ENCODE data around the gene CYP3A4. TPM values are rescaled to one million over a fixed set of nuclear protein-coding genes. Genes with fewer than 3 reads are reported as not detected.

Gene CYP3A4
- total RNA-seq, 1 experiment from 2014 or later: not detected

GRCh38 chr7:99742737-99743394 is 41.1 kb downstream of the CYP3A4 start:
- Histone ChIP-seq H2BK15ac (ENCODE audit: low read depth, low read length) (no peak overlapping the region), H3K79me2 (ENCODE audit: insufficient read depth, low read length) (no peaks in the 10 kb centered on the region), H2AK5ac (ENCODE audit: insufficient read length, low read length) (no peak overlapping the region), H3K79me1 (ENCODE audit: insufficient read depth, low read depth, low read length, poor library complexity, severe bottlenecking) (no peaks in the 10 kb centered on the region), H4K5ac (ENCODE audit: insufficient read length, low read depth, low read length) (no peak overlapping the region), H3K14ac (ENCODE audit: insufficient read depth, low read length) (no peak overlapping the region), H2BK20ac (ENCODE audit: low read depth, low read length, poor library complexity, severe bottlenecking) (no peak overlapping the region), H3K4me2 (ENCODE audit: insufficient read depth, insufficient read length, low read length) (no peak overlapping the region), H3K23ac (ENCODE audit: insufficient read length, low read depth, low read length) (no peak overlapping the region), H2BK5ac (ENCODE audit: insufficient read length, low read length) (no peak overlapping the region), H4K91ac (ENCODE audit: insufficient read length, low read depth, low read length) (no peak overlapping the region), H2BK120ac (ENCODE audit: low read depth, low read length, poor library complexity, severe bottlenecking) (no peak overlapping the region), H3K23me2 (ENCODE audit: insufficient read length, low read depth, low read length, poor library complexity, severe bottlenecking) (no peaks in the 10 kb centered on the region), H3K9me3 (ENCODE audit: control insufficient read depth, low read depth, low read length) (no peaks in the 10 kb centered on the region), H2AFZ (ENCODE audit: low read length) (no peak overlapping the region), H3K18ac (ENCODE audit: insufficient read length, low read depth, low read length) (no peak overlapping the region), H3K56ac (ENCODE audit: insufficient read length, low read depth, low read length) (no peak overlapping the region), H3K4ac (ENCODE audit: low read depth, low read length) (no peak overlapping the region), H4K8ac (replicated peaks; ENCODE audit: insufficient read length, low read depth, low read length) (no peak overlapping the region), H3K4me1 (ENCODE audit: insufficient read depth, low read length) (peaks cover 4% of the 10 kb centered on the region; the same call in 1 of the 2 replicates), H3K27me3 (ENCODE audit: insufficient read depth, low read length) (no peaks in the 10 kb centered on the region), H3K27ac (ENCODE audit: insufficient read length, low read depth, low read length) (no peak overlapping the region), H3T11ph (ENCODE audit: low read length) (no peak overlapping the region), H2BK12ac (ENCODE audit: insufficient read length, low read depth, low read length) (no peak overlapping the region), H3K9ac (ENCODE audit: extremely low read depth, insufficient read length, low read length) (no peak overlapping the region), H4K20me1 (ENCODE audit: control insufficient read depth, insufficient read depth, insufficient read length) (no peaks in the 10 kb centered on the region)
- no peak overlapping the region for H3K4me3 Mint-ChIP-seq
- H3K27ac Mint-ChIP-seq: no peak overlapping the region
- H3K36me3 Mint-ChIP-seq (ENCODE audit: insufficient read depth in 1 of 3, low read depth in 3 of 3): no peaks in the 10 kb centered on the region; a peak in 1 of 7 replicates
- DNase-seq: no peak
- whole genome bisulfite sequencing (ENCODE audit: extremely low coverage, insufficient read length, low lambda C conversion rate): no CpG with 5 or more reads among the region's 4 CpGs
- H3K9me3 Mint-ChIP-seq: peaks cover 2 to 3% of the 10 kb centered on the region in 2 experiments; a peak in 2 of 5 replicates
- no peak for TF ChIP-seq CTCF (conservative IDR thresholded peaks at IDR 0.05)
- H3K27me3 Mint-ChIP-seq (ENCODE audit: low read depth): peaks cover 16% of the 10 kb centered on the region
- peaks cover 0 to 14% of the 10 kb centered on the region in 2 experiments; a peak in 3 of 4 replicates for H3K4me1 Mint-ChIP-seq
